ENCODE data around the gene SC5D.

SC5D gene

GRCh38 chr11:121329781-121330395 lies 37.3 kb downstream of the SC5D start:
- DNase-seq: no peak

GRCh38 chr11:121330614-121331435 lies 38.3 kb downstream of the SC5D start:
- no peak for DNase-seq

- DNase-seq: no peak
Observed at GRCh38 chr11:121334973-121335710, 42.6 kb downstream of the SC5D start.

DNA sequence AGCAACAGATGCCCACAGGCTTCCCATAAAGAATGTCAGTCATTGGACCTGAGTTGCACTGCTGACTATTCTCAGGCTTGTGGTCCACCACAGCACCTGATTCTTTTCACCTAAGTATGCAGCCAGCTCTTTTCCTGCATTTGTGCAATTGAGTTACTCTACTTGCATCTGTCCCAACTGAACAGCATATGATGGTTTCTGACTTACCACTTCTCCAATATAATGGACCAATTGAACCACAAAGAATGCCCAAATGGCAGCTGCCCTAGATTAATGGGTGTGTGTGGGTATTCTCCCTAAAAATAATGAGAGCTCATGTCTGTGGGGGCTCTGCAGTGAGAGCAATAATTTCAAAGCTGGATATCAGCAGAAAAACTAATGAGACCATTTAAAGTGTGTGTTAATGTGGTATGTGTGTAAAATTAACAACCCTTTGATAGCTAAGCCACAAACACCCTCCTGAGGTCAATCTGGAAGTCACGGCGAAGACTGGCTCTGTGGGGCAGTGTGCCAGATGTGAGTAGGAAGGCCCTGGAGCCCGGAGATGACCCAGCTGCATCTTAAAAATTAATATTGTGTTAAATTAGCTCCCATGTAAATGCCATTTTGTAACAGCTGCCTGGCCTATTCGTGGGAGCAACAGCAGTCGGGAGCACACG lies 43.8 kb downstream of the SC5D start:
- DNase-seq: no peak

GRCh38 chr11:121337078-121337477 lies 44.5 kb downstream of the SC5D start:
- no peak for DNase-seq

DNA sequence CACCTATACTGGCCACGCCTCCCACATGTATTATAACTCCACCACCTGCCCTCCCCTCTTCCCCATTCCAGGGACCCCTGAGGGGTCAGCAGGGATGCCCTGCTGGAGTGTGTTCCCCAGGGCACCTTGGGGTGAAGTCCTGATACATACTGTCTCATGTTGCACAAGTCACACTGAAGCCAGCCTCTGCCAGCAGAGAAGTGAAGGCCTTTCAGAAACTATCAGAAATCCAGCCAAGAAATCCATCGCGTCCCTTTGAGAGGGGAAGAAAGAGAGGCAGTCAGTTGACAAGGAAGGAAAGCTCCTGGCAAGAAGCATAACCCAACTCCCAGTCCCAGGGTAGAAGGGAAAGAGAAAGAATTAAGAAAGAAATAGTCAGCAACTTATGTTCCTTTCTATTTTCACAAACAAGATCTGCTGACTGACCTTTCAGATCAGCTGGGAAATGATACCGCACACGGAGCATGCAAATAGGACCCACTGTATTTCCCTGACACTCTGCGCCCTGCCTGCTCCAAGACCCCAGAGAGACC lies 45.2 kb downstream of the SC5D start:
- no peak for DNase-seq

- DNase-seq: no peak
Observed at GRCh38 chr11:121338536-121338935, 46.0 kb downstream of the SC5D start.

DNA sequence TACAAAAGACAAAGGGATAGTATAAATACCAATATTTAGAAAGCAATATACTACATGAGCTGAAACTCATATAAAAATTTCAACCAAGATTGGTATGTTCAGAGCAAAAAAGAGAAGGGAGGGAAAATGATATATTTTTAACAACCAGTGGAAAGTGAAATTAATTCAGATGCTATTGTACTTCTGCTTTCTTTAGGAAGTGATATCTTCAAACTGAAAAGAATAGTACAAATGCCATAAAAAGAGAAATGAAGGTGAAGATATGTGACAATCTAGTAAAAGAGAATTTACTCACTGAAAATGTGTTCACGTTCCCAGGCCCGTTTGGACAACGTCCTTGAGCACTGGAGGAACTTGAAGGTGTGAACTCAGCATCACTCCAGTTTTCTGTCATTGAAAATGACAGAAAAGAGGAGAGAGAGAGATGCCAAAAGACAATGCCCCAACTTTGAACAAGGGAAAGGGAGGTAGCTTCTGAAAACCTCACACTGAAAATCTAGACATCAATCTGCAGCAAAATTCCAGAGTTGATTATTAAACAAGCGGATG lies 47.5 kb downstream of the SC5D start:
- no peak for DNase-seq

DNA sequence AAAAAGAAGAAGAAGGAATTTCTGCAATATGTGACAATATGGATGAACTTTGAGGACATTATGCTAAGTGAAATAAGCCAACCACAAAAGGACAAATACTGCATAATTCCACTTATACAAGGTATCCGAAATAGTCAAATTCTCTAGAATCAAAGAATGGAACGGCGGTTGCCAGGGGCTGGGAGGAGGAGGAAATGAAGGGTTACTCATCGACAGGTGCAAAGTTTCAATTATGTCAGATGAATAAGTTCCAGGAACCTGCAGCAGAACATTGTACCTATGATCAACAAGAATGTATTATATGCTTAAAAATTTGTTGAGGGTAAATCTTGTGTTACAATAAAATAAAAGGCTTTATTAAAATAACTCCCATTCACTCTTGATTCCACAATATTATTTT lies 49.0 kb downstream of the SC5D start:
- DNase-seq: no peak

DNA sequence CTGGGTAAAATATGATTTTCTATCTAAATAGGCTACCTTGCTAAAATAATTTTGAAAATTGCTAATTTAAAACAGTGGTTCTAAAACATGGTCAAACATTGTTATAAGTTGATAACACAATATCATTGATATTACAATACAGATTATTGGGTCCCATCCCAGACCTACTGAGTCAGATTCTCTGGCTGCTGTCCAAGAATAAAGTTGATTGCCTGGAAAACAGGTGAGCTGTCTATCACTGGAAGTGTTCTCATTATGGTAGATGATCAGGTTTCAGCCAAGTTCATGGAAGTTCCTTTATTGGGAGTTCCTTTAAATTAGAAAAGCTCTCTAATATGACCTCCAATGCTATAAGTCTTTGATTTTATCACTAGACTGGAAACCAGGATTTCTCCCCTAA lies 52.3 kb downstream of the SC5D start:
- DNase-seq: no peak

DNA sequence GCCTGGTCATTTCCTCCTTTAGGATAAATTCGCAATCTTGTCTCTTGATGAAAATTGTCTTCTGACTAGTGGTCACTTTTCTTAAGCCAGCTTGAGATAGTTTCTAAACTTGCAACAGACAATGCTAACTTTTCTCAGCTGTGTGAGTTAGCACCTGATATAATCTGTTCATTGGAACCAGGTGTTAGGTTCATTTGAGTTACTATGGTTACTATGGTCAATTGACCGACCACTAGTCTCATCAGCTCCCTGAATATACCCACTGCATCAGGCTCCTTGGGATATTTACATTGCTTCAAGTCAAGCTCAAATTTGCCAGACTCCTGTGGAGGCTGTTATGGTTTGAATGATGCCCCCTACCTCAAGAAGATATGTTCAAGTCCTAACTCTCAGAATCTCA lies 54.5 kb downstream of the SC5D start:
- DNase-seq: no peak

DNA sequence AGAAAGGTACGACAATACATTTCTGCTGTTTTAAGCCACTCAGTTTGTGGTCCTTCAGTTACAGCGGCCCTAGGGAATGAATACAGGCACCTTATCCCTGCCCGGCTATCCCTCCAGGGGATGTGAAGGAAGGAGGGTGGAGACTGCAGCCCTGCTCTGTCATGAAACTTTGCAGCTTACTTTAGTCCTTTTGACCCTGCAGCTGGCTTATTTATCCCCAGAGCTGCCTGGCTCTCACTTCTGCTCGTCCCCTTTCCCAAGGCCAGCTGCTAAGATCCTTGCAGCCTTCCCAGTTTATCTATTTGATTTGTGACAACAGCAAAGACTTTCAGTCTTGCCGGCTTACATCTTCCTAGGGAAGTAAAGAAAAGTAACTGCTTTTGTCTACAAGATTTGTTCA lies 55.2 kb downstream of the SC5D start:
- no peak for DNase-seq

DNA sequence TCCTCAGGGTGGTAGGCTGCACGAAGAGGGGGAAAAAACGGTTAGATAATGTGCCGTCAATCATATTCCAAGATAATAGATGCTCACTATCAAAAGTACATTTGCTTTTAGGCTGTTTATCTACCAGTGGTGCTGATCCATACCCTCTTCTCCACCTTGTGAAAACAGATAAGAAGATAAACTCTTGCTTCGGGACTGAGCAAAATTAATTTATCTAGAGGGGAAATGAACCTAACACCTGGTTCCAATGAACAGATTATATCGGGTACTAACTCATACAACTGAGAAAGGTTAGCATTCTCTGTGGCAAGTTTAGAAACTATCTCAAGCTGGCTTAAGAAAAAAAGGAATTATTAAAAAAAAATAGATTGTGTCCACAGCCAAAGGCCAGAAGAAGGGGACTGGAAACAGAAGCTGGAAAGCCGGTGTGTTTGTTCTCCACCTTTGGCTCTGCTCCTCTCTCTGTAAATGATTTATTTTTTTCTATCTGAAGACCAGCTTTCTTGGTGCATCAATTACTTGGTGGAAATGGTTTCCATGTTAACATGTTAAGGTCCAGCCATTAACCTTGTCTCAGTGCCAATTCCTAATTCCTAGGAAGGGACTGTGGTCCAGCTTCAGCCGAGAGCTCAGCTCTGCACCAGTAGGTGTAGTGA lies 55.8 kb downstream of the SC5D start:
- DNase-seq: no peak

DNA sequence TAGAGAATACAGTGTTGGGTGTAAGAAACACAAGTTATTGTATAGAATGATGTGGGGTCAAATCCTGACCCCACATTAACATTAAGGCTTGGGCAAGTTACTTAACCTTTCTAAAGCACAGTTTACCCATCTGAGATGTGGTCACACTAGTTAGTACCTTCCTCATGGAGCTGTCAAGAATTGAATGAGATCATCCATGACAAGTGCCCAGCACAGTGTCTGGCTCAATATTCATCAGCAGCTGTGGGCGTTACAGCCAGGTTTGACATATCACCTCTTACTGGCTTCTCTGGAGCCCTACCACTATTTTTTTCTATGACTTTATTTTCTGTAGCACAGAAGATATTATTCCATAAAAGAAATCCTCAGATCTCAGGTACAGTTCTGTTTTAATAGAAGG lies 57.2 kb downstream of the SC5D start:
- no peak for DNase-seq

DNA sequence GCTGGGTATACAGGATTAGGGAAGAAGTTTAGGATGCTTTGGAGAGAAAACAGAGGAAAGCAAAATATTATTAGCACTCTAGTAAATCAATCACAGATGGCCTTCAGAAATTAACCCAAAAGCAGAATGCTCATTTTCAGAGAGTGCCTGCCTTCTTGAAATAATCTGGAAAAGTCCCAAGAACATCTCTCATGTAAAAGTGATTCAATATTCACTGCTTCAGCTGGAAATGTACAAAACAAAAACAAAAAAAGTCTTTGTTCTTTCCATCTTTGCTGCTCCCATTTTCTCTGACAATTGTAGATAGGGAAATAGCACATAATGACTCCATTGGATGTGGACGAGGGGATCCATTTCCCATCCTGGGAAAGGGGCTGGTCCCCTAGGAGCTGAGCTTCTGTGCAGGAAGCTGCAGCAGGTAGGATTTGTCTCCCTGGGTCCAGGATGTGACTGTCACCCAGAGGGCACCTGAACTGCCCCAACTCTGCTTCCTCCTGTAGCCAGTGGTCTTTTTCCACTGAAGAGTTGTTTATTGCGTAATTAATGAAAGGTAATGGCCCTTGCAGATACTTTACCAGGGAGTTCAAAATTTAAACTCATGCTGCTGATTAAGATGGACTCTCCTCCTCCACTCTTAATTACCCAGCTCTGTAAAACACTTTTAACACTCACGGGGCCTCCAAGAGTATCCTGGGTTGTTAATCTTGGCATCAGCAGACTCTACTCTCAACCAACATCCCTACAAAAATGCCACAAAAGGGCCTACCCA lies 57.9 kb downstream of the SC5D start:
- no peak for DNase-seq

DNA sequence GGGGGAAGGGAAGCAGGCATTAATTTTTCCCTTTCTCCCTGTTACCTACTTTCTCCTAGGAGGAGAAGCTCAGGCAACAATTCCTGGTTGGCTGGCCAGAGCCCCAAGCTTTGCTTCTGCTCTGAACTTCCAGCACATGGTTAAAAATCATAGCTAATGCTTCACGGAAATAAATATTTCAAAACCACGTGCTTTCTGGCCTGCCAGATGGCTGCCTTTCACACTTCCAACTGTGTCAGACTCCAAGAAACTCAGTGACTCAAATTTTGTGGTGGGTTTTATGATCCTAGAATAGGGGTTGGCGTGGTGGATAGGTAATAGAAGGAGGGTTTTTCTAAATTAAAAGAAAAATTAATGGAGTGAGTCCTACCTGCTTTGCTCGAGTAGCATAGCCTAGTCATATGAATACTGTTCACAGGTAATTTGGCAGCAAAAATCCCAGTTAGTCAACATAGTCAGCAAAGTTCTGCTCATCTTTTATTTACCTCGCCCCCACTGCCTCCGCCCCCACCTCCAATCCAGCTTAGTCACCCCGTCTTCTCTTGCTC lies 58.6 kb downstream of the SC5D start:
- no peak for DNase-seq

DNA sequence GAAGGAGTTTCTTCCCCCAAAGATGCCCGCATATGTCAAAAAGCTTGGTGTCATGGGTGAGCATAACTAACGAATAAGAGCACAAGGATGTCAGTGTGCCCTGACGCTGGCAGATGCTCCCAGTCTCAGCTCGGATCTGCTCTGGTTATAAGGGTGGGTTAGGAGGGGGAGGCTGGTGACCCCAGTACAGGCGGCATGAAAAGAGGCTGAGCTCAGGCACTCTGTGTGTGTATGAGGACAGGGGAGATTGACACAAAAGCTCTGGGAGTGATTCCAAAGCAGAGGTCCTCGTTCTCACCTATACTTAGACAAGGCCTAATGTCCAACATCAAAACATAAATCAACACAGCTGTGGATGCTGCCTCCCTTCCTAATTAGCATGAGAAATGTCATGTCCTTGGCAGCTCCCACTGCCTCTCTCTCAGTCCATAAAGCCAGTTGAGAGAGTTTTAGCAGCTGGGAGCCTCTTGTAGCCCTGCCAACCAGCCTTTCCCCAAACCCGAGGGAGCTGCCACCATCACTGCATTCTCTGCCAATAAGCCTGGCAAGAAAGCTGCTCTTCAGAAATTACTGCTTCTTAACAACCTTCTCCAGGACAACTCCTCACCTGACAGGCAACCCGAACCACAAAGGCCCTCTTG lies 59.8 kb downstream of the SC5D start:
- no peak for DNase-seq

DNA sequence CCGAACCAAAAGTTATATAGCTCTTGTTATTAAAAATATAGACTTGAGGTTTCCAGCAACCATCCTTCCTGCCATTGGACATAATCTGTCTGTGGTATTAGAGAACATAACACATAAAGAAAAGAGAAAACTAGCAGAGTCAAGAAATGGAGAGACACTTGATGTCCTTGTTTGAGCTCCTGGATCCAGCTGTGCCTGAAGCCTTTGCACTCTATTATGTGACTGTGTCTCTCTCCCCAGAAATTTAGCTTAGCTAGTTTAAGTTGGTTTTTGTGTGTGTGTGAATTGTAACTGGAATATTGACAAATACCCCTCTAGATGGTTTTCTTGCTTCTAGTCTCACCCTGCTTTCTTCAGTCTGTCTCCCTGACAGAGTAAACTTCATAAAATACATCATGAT lies 61.6 kb downstream of the SC5D start:
- DNase-seq: no peak

DNA sequence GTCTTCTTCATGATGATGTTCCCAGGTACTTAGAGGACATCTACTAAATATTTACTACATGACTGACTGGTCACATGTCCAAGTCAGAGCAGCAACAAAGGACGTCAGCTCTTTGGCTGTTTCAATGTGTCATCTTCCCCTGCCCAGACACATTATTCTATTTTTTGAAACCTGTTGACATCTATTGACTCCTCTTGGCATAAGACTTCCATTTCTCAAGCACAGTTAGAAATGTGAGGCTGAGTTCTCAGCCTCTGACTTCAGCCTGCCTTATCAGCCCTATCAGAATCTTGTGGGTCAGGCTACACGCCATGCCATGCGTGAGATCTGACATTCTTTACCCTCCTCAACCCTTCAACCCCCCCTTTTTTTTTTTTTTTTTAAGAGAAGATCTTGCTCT lies 63.8 kb downstream of the SC5D start:
- DNase-seq: no peak

Measured in NCI-H1436 treated with DMSO at 0.1 percent for 48 hours (cell line).